GM20000 (cell line): ENCODE measurements around the gene NEK6.

Source experiments
- DNase-seq: peaks from one replicate; pipeline ENCODE4 v3.0.0; 2012; ENCODE audit warnings: low spot score
- CTCF ChIP-seq: IDR thresholded peaks from 2 replicates; pipeline ENCODE4 v1.5.1; 2012; ENCODE audit warnings: mild to moderate bottlenecking, control low read depth; ENCODE audit errors: extremely low read depth, missing control alignments

The NEK6 gene

GRCh38 chr9:124257070-124257843, 492 bp upstream of the NEK6 start:
- no peak for TF ChIP-seq CTCF
- DNase-seq, result peak; percentile 53

- no peak for TF ChIP-seq CTCF
- DNase-seq, result no peak
These were observed 933 bp downstream of the NEK6 start for GRCh38 chr9:124258607-124259157.

GRCh38 chr9:124259158-124259808, 1.5 kb downstream of the NEK6 start:
- no peak for DNase-seq
- no peak for TF ChIP-seq CTCF

- no peak for TF ChIP-seq CTCF
- DNase-seq, result no peak
These were observed 3.2 kb downstream of the NEK6 start for GRCh38 chr9:124260769-124261603.

GRCh38 chr9:124261736-124262648, 4.2 kb downstream of the NEK6 start:
- no peak for DNase-seq
- TF ChIP-seq CTCF, result no peak

- TF ChIP-seq CTCF, result no peak
These were observed 4.9 kb downstream of the NEK6 start for GRCh38 chr9:124262649-124262972.

More at GRCh38 chr9:124262649-124262972, 4.9 kb downstream of the NEK6 start:
- DNase-seq, result no peak
